GM18858 (cell line): Measurements from ENCODE around the gene DPP6.

Experiments
- ATAC-seq: cut with Tn5 transposase; IDR thresholded peaks from one replicate; pipeline ENCODE4 v1.9.1; 2021; ENCODE audit not compliant: unreplicated experiment

The DPP6 gene

DNA sequence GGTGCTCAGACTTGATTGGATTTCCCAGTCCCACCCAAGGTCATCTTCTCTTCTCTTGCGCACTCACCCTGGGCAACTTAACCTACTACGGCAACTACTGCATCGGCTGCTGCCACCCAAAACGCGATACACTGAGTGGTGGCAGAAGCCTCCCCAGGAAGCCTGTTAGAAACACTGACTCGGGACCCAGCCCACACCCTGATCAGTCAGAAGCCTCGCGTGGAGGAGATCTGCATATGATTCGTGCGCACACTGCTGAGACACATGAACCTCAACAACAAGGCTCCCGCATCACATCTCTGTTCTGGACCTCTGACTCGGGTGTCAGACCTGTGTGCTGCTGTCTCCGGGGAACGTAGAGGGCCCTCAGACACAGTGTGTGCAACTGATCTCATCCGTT is 531.3 kb downstream of the DPP6 start:
- no peak for ATAC-seq

GRCh38 chr7:154584352-154585252 is 532.4 kb downstream of the DPP6 start:
- no peak for ATAC-seq

GRCh38 chr7:154587792-154588191 is 535.6 kb downstream of the DPP6 start:
- no peak for ATAC-seq

DNA sequence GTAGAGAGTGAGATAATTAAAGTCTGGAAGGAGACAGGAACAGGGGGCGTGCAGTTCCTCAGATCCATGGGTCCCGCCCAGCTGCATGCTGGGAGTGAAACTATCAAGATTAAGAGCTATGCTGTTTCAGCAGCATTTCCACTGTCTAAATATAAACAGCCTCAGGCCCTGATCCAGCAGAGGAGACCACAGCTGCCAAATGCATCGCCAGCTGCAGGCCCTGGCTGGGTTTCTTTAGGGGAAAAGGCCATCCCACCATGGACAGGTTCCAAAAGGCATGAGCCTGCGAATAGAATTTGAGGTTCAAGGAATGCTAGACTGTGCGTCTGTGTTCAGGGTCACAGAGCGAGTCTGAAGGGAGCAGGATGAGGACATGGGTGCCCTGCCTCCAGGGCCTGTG is 539.3 kb downstream of the DPP6 start:
- no peak for ATAC-seq

DNA sequence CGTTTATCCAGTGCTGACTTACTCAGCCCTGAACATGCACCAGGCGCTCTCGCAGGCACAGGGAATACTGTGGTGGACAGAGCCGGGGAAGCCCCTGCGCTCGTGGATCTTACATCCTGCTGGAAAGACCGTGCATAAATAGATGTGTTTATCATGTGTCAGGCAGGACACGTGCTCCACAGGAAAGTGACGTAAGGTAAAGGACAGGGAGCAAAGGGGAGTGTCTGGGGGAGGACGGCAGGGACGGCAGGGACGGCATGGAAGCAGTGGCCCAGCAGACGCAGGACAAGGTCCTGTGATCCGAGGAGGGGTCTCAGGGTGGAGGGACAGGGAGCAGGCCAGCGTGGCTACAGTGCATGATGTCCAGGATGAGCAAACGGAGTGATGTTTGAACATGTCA is 540.2 kb downstream of the DPP6 start:
- ATAC-seq = no peak

GRCh38 chr7:154598396-154598795 is 546.2 kb downstream of the DPP6 start:
- ATAC-seq = no peak

GRCh38 chr7:154598864-154599263 is 546.7 kb downstream of the DPP6 start:
- ATAC-seq = no peak

DNA sequence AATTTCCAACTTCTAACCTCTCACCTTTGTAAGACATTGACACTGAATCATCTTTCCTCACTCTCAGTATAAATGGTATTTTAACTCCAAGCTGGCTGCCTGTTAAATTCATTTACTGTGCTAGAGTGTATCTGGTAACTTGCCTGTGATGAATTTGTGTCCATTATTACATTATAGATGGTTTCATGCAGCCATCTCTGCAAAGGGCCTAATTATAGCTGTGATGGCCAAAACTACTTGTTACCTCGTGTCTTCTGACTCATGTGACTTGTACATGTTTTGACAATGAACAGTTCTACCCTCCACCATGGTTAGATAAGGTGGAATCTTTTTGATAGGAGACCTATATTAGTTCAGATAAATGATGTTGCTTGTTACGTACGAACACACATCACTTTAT is 558.7 kb downstream of the DPP6 start:
- no peak for ATAC-seq

GRCh38 chr7:154613811-154614210 is 561.6 kb downstream of the DPP6 start:
- no peak for ATAC-seq

- ATAC-seq = no peak
Measured at GRCh38 chr7:154620141-154620755, 568.0 kb downstream of the DPP6 start.

- ATAC-seq = no peak
Measured at GRCh38 chr7:154623399-154623798, 571.2 kb downstream of the DPP6 start.

GRCh38 chr7:154627646-154628290 is 575.6 kb downstream of the DPP6 start:
- ATAC-seq = no peak

DNA sequence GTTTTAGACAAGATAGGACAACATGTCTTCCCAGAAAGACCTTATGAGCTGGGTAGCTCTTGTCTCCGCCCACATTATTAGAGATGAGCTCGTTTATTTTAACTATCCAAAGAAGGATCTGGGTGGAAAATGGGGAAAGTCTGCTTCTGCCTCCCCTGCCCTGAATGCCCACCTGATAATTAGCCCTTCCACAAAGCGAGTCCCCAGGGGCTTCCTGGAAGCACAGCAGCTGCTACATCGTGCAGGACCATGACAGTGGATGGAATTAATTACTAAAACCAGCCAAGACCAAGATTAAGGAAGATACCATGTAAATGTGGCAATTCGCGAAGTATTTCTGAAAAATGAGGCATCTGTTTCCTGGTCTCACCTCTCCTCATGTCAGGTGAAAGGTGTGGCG is 576.4 kb downstream of the DPP6 start:
- no peak for ATAC-seq

- ATAC-seq = no peak
Measured at GRCh38 chr7:154631162-154631561, 579.0 kb downstream of the DPP6 start.

- ATAC-seq = no peak
Measured at GRCh38 chr7:154633641-154634040, 581.4 kb downstream of the DPP6 start.

DNA sequence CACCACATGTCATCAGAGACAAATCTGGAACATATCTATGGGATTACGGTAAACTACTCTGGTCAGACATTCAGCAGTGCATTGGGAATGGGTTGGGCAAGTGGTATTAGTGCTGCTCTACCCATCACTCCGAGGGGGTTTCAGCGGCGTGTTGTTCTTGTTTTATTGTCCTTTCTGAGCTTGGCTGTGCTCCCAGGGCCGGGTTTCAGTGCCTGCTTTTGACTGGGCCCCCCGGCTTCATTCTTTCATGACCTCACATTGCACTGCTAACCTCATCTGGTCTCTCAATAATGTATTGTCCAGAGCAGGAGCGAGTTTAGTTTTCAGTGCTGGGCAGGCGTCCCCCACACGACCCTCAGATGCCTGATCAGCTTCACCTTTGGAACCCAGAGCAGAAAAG is 586.1 kb downstream of the DPP6 start:
- no peak for ATAC-seq

DNA sequence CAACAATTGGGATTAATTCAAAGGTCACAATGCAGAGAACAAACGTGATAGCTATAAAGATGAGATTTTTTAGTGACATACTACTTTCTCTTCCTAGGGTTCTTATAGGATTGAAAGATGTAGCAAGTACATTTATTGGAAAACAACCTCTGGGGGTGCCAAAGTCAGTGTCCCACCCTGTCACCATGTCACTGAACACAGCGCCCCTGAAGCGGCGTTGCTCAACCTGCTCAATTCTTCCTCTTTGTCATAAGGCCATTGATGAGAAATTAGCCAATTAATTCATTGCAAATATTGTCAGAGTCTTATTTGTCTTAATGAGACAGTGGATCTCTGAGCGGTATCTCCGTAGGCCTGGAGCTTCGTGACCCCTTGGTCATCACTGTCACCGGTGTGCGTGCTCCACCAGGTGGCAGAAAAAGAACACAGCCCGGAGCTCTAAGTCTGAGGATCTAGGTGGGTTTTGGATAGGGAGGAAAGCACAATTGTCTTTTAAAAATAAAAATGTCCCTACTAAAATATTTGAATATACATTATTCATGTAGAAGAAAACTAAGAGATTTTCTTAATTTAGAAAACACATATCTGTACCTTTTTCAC is 588.2 kb downstream of the DPP6 start:
- no peak for ATAC-seq

GRCh38 chr7:154640917-154641316 is 588.7 kb downstream of the DPP6 start:
- no peak for ATAC-seq

- ATAC-seq = no peak
Measured at GRCh38 chr7:154644366-154644765, 592.2 kb downstream of the DPP6 start.

DNA sequence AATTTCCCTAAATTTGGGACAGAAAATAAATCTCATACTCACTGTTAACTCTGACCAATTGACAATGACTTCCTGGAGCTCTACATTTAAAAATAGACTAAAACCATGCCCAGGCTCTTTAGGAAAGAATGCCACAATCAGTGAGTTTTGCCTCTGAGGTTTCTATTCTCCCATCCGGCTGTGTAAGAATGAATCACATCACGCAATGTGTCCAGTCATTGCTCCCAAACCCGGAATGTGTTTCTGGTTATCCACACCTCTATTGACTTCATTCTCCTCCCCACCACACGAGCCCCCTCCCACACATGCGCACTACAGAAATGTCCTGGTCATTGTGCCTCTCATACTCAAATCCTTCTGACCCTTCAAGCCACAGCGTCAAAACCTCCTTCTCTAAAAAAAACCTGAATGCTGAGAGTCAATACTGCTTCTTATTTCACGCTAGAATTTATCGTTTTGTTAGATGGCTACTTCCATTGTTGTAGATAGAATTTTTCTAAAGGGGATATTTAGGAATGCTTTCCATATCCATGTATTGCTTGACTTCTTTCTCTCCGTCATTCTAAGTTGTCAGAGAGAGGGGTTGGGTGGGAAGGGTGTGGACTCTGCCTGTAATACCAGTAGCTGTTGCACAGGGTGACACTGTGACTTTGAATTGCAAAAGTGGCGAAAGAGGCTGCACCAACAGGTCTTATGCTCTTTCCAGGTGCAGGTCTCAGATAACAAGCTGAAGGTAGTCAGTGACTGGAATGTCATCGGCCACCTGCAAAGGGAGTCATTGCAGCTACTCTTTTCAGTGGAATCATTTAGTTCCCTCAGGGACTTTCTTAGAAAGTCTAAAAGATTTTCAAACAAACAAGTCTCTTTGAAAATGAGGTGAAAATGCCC is 594.2 kb downstream of the DPP6 start:
- no peak for ATAC-seq

- no peak for ATAC-seq
Measured at GRCh38 chr7:154647625-154648024, 595.4 kb downstream of the DPP6 start.
